Measurements from ENCODE around the gene ATP1A3. TPM values are rescaled to one million over a fixed set of nuclear protein-coding genes. Genes with fewer than 3 reads are reported as not detected.

ATP1A3 gene
- total RNA-seq, 2 experiments from 2014 or later = 5.5 to 5.9 TPM

DNA sequence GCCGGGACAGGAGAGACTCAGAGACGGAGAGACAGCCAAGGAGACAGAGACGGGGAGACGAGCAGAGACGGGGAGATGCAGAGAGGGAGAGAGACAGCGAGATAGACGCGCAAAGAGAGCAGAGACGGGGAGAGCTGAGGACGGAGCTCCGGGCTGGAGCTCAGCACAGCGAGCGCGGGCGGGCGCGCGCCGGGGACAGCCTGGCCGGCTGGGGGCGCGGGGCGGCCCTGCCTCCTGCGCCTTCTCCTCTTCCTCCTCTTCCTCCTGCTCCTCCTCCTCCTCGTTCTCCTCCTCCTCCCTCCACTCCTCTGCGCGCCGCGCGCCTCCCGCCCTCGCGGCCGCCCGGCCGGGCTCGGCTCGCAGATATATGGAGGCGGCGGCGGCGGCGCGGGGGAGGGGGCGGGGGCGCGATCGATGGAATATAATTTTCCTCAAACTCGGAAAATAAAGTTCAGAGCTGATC is 65.8 kb downstream of the ATP1A3 start, which contains the start of gene ERFL:
Gene ERFL, minus strand, starts transcription at position 229 of the 463 bp plus-strand sequence. CDS start 15,530 bp downstream, outside the sequence.
- POLR2A ChIA-PET = interaction anchor here (0.9 to 2.7 kb wide), 8 partner anchors 14 to 68 kb away, joined by 3 to 10 read pairs (median 3); partner anchors contain the start of gene RPS19
- no peaks in the 10 kb centered on the region for H3K36me3 Mint-ChIP-seq (ENCODE audit: low read depth)
- peaks cover 9% of the 10 kb centered on the region for H3K27me3 Mint-ChIP-seq
- peaks cover 25% of the 10 kb centered on the region for H3K4me1 Mint-ChIP-seq (ENCODE audit: low read depth)
- TF ChIP-seq, protein P1, sequence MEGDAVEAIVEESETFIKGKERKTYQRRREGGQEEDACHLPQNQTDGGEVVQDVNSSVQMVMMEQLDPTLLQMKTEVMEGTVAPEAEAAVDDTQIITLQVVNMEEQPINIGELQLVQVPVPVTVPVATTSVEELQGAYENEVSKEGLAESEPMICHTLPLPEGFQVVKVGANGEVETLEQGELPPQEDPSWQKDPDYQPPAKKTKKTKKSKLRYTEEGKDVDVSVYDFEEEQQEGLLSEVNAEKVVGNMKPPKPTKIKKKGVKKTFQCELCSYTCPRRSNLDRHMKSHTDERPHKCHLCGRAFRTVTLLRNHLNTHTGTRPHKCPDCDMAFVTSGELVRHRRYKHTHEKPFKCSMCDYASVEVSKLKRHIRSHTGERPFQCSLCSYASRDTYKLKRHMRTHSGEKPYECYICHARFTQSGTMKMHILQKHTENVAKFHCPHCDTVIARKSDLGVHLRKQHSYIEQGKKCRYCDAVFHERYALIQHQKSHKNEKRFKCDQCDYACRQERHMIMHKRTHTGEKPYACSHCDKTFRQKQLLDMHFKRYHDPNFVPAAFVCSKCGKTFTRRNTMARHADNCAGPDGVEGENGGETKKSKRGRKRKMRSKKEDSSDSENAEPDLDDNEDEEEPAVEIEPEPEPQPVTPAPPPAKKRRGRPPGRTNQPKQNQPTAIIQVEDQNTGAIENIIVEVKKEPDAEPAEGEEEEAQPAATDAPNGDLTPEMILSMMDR (IDR thresholded peaks at IDR 0.05) = no peak
- DNase-seq (peak; percentile 47), ATAC-seq (peak; percentile 41)
- H3K4me3 Mint-ChIP-seq = peak within 1 kb of the TSS; percentile 75
- CTCF ChIA-PET = interaction anchor here (0.9 to 1.7 kb wide), 5 partner anchors 18 to 36 kb away, joined by 3 to 5 read pairs (median 4); partner anchors contain the start of gene RABAC1
- no peaks in the 10 kb centered on the region for H3K9me3 Mint-ChIP-seq
- H3K27ac Mint-ChIP-seq = peak within 1 kb of the TSS; percentile 72
- intact Hi-C loops (cut with micrococcal nuclease) = no loop called here

DNA sequence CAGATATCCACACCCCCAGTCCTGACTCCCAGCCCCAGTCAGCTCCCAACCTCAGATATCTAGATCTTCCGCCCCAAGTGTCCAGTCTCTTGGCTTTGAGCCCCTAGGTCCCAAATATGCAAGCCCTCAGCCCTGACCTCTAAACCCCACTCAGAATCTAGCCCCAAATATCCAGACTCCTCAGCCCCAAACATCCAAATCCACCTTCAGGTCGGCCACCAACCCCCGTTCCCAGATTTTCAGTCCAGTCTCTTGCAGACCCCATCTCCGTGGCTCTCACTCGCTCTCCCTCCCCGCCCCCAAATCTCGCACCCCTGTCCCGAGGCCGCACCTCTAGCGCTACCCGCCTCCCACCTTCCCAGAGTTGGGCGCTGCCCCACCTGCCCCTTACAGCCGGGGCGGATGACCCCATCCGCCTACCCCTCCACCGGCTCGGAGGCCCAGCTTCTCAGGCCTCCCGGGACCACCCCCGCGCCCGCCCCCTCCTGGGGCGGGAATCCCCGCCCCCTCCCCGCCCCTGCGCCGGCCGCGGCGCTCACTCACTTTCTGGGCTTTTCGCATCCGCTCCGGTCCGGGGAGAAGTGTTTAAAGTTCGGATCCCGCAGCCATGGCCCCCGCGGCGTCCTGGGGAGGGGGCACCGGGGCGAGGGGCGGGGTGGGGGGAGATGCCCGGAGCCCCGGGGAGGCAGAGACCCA is 66.4 kb downstream of the ATP1A3 start:
- CTCF ChIA-PET = interaction anchor here (0.9 to 1.7 kb wide), 5 partner anchors 19 to 36 kb away, joined by 3 to 5 read pairs (median 4); partner anchors contain the start of gene RABAC1
- intact Hi-C loops (cut with micrococcal nuclease) = no loop called here
- H3K4me3 Mint-ChIP-seq = peak overlapping the region; percentile 75

DNA sequence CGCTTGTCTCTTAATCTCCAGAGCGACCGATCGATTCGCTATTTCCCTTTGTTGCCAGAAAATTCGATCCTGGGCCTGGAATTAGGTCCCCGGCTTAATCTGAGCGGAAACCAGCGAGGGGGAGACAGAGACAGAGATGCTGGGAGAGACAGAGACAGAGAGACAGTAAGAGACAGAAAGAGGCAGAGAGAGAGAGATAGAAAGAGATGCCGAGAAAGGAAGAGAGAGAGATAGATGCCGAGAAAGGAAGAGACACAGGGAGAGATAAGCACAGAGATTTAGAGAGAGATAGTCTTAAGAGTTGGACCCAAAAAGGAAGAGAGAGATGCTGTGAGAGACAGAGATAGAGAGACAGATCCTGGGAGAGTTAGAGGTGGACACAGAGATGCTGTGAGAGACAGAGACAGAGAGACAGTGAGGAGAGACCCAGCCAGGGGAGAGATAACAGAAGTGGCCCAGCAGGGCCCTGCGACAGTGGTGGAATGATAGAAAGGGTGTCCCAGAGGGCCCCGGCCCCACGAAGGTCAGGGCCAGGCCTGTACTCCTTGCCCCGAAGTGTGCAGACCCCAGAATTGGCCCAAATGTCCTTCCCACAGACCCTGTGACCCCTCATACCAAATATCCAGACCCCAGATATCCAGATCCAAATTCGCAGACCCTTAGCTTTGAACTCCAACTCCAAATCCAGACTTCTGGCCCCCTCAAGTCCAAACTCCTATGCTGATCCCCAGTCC is 67.1 kb downstream of the ATP1A3 start:
- TF ChIP-seq, protein P1 (IDR thresholded peaks at IDR 0.05) = no peak
- Mint-ChIP-seq H3K4me3 (no peak overlapping the region), H3K27me3 (peaks cover 13% of the 10 kb centered on the region), H3K4me1 (ENCODE audit: low read depth) (peaks cover 30% of the 10 kb centered on the region), H3K36me3 (ENCODE audit: low read depth) (no peaks in the 10 kb centered on the region), H3K27ac (no peak overlapping the region), H3K9me3 (no peaks in the 10 kb centered on the region)
- DNase-seq = no peak
- ChIA-PET POLR2A (interaction anchor here (1.5 to 2.7 kb wide), 4 partner anchors 15 to 67 kb away, joined by 5 to 10 read pairs (median 8); partner anchors contain the start of gene RPS19), CTCF (interaction anchor here (1.4 to 1.7 kb wide), 2 partner anchors 30 to 35 kb away, joined by 3 to 4 read pairs; no protein-coding TSS in a partner anchor)
- no peak for ATAC-seq
- intact Hi-C loops (cut with micrococcal nuclease) = no loop called here

More for the DNA sequence above, 66.4 kb downstream of the ATP1A3 start:
- TF ChIP-seq, protein P1 (IDR thresholded peaks at IDR 0.05) = no peak
- H3K4me1 Mint-ChIP-seq (ENCODE audit: low read depth) = peaks cover 27% of the 10 kb centered on the region
- peaks cover 9% of the 10 kb centered on the region for H3K27me3 Mint-ChIP-seq
- no peaks in the 10 kb centered on the region for H3K9me3 Mint-ChIP-seq
- no peaks in the 10 kb centered on the region for H3K36me3 Mint-ChIP-seq (ENCODE audit: low read depth)
- DNase-seq = no peak
- POLR2A ChIA-PET = interaction anchor here (0.9 to 2.7 kb wide), 9 partner anchors 15 to 67 kb away, joined by 3 to 10 read pairs (median 3); partner anchors contain the start of gene RPS19
- ATAC-seq = peak; percentile 8
- no peak overlapping the region for H3K27ac Mint-ChIP-seq

DNA sequence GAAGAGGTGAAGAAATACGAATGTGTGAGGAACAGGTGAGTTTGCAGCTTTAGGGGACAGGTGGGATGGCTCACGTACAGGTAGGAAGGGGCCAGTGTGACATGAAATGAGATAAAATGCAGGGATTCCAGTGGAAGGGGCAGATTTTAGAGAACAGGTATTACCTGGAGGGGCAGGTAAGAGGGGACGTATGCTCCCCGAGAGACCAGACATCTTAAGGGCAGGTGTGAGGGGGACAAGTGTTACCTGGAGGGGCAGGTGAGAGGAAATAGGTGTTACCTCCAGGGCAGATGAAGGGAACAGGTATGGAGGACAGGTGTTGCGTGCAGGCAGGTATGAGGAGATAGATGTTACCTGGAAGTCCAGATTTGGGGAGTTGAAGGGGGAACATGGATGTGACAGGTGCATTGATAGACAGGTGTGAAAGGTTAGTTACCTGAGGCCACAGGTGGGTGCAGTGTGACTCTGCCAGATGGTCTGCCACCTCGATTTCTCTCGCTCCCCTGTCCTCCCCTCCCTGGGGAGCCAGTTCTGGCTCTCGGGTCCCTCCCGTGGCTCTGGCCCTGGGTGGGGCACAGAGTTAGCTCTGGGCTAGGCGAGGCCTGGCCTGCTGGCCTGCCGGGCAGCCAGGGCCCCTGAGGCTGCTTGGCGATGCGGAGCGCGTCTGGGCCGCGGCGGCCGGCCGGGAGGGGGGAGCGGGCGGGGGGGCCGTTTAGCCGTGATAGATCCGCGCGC is 67.8 kb downstream of the ATP1A3 start:
- Mint-ChIP-seq H3K27me3 (peaks cover 15% of the 10 kb centered on the region), H3K27ac (no peak overlapping the region), H3K4me1 (ENCODE audit: low read depth) (peaks cover 33% of the 10 kb centered on the region), H3K9me3 (no peaks in the 10 kb centered on the region), H3K4me3 (no peak overlapping the region), H3K36me3 (ENCODE audit: low read depth) (no peaks in the 10 kb centered on the region)
- TF ChIP-seq, protein P1 (IDR thresholded peaks at IDR 0.05) = no peak
- POLR2A ChIA-PET = interaction anchor here (0.7 to 2.7 kb wide), 3 partner anchors 15 to 66 kb away, joined by 3 to 9 read pairs (median 6); partner anchors contain the start of gene RPS19
- CTCF ChIA-PET = no interaction called here
- ATAC-seq = no peak
- DNase-seq = no peak
- intact Hi-C loops (cut with micrococcal nuclease) = no loop called here

All from activated CD8-positive, alpha-beta T cell treated with anti-CD3 and anti-CD28 coated beads for 36 hours (primary cell).